NCI-H2227 treated with DMSO at 0.1 percent for 48 hours (cell line): ENCODE measurements around the gene C1orf56.
"Not testable (repeated sequence)": the region's sequence is repeated elsewhere in the genome, so short reads cannot be mapped to it uniquely, and the experiment has no call there.

Source experiments
- DNase-seq: peaks from one replicate; lab custom pipeline; 2025; lab: John Stamatoyannopoulos, UW

The C1orf56 gene

GRCh38 chr1:151062741-151063371 lies 15.3 kb downstream of the C1orf56 start:
- no peak for DNase-seq

- no peak for DNase-seq
These were observed 17.6 kb downstream of the C1orf56 start for GRCh38 chr1:151065089-151065645.

GRCh38 chr1:151067185-151067584 lies 19.6 kb downstream of the C1orf56 start:
- DNase-seq: no peak

- DNase-seq: no peak
These were observed 21.5 kb downstream of the C1orf56 start for GRCh38 chr1:151069103-151069486.

GRCh38 chr1:151070474-151071276 lies 23.1 kb downstream of the C1orf56 start, which contains the start of gene GABPB2:
Gene GABPB2, plus strand, starts transcription at chr1:151070761. Its CDS starts 17,429 bp downstream, at chr1:151088190.
- DNase-seq: peak; percentile 79

GRCh38 chr1:151072224-151072623 lies 24.7 kb downstream of the C1orf56 start:
- DNase-seq: no peak

- no peak for DNase-seq
These were observed 38.5 kb downstream of the C1orf56 start for GRCh38 chr1:151085953-151086559.

GRCh38 chr1:151097426-151097825 lies 49.9 kb downstream of the C1orf56 start:
- not testable (repeated sequence) for DNase-seq

GRCh38 chr1:151098126-151098525 lies 50.6 kb downstream of the C1orf56 start:
- no peak for DNase-seq
